Gastroesophageal sphincter (tissue), 3 donors: ENCODE measurements around the gene YLPM1.

Source experiments
- POLR2AphosphoS5 ChIP-seq: sonication (generic); formaldehyde crosslinking; IDR thresholded peaks from one replicate; pipeline ENCODE4 v1.6.1; 2017; ENCODE audit warnings: antibody characterized with exemption
- TF ChIP-seq, protein P1 (sequence below), 4 experiments: fragments of 200-600 bp in 2 of 4; fragments of 450-650 bp in 2 of 4; sonication (generic) in 1 of 4; IDR thresholded peaks; one replicate each; pipeline ENCODE4 v1.5.1; 2017 to 2019; ENCODE audit warnings: antibody characterized with exemption in 4 of 4, mild to moderate bottlenecking in 2 of 4, moderate library complexity in 2 of 4

DNA sequence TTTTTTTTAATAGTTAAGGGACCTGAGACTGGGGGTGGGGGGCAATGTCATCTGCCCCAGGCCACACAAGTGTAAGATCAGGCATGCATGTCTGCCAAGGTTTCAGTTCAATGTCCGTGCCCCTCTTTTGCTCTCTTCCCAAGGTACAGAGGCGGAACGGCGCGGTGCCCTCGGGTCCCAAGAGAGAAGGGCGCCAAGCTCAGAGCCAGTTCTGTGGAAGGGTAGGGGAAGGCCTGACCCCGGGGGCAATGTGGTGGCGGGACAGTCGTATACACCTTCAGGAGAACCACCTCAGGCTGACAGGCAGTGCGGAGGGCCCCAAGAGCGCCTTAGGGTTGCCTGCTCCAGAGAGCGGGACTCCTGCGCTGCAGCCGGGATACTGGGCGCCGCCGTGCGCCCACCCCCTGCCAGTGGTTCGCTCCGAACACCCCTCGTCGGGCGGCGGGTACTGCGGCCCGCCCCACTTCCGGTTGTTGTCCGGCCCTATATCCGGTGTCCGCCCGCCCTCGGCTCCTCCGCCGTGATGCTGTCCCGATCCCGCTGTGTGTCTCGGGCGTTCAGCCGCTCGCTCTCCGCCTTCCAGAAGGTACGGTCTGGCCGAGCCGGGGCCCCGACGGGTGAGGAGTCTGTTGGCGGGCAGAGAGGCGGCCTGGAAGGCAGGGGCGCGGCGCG is 118.5 kb downstream of the YLPM1 start, which contains the start of gene DLST:
- TF ChIP-seq POLR2AphosphoS5: peak; percentile 84
- TF ChIP-seq, protein P1, sequence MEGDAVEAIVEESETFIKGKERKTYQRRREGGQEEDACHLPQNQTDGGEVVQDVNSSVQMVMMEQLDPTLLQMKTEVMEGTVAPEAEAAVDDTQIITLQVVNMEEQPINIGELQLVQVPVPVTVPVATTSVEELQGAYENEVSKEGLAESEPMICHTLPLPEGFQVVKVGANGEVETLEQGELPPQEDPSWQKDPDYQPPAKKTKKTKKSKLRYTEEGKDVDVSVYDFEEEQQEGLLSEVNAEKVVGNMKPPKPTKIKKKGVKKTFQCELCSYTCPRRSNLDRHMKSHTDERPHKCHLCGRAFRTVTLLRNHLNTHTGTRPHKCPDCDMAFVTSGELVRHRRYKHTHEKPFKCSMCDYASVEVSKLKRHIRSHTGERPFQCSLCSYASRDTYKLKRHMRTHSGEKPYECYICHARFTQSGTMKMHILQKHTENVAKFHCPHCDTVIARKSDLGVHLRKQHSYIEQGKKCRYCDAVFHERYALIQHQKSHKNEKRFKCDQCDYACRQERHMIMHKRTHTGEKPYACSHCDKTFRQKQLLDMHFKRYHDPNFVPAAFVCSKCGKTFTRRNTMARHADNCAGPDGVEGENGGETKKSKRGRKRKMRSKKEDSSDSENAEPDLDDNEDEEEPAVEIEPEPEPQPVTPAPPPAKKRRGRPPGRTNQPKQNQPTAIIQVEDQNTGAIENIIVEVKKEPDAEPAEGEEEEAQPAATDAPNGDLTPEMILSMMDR (IDR thresholded peaks at IDR 0.05): peak in 1 of 4 experiments; percentile 15
